H1 (cell line): ENCODE measurements around the gene ARHGEF40. TPM values are rescaled to one million over a fixed set of nuclear protein-coding genes. Genes with fewer than 3 reads are reported as not detected.

Experiments
- CTCF ChIA-PET: fragments of 300-600 bp; sonication (Branson Sonifier 250); formaldehyde crosslinking; loops from one replicate; lab custom pipeline; 2021; ENCODE audit not compliant: partially characterized antibody; lab: Charles Lee
- POLR2A ChIA-PET: fragments of 300-600 bp; sonication (Branson Sonifier 250); formaldehyde crosslinking; loops from one replicate; lab custom pipeline; 2021; ENCODE audit warnings: inconsistent platforms; ENCODE audit not compliant: partially characterized antibody; lab: Charles Lee
- DNase-seq, 2 experiments: peaks; one replicate each; pipeline versions ENCODE4 v3.0.0 to v3.0.0-alpha.2; 2010 to 2022; ENCODE audit warnings: low spot score in 2 of 2, low read depth in 1 of 2, mixed read lengths in 1 of 2
- FAIRE-seq: peaks from 2 replicates; lab custom pipeline; 2011; peaks lifted over from hg19 to GRCh38; lab: Jason Lieb, UNC
- H2AFZ ChIP-seq: 2 replicates; pipeline ENCODE4 v1.8.1; 2012; ENCODE audit warnings: low read length, inconsistent platforms
- H2AK5ac ChIP-seq: 2 replicates; pipeline ENCODE4 v1.6.1; 2013; ENCODE audit warnings: low read depth, low read length
- H2BK120ac ChIP-seq: replicated peaks from 2 replicates; pipeline ENCODE3; 2013; ENCODE audit warnings: low read depth, low read length, inconsistent platforms
- H2BK12ac ChIP-seq: 2 replicates; pipeline ENCODE4 v1.6.1; 2013; ENCODE audit warnings: low read depth, low read length
- H2BK15ac ChIP-seq: 2 replicates; pipeline ENCODE4 v1.6.1; 2013; ENCODE audit warnings: low read length
- H2BK20ac ChIP-seq: 2 replicates; pipeline ENCODE4 v1.6.1; 2013; ENCODE audit warnings: low read length
- H2BK5ac ChIP-seq: 2 replicates; pipeline ENCODE4 v1.6.1; 2013; ENCODE audit warnings: low read depth, low read length
- H3K14ac ChIP-seq: 2 replicates; pipeline ENCODE4 v1.6.1; 2013; ENCODE audit warnings: inconsistent platforms; ENCODE audit not compliant: insufficient read length
- H3K18ac ChIP-seq: 2 replicates; pipeline ENCODE4 v1.6.1; 2013; ENCODE audit warnings: low read length; ENCODE audit errors: extremely low read depth
- H3K23ac ChIP-seq: 2 replicates; pipeline ENCODE4 v1.6.1; 2013; ENCODE audit warnings: inconsistent platforms; ENCODE audit not compliant: insufficient read length
- H3K23me2 ChIP-seq: 2 replicates; pipeline ENCODE4 v1.6.1; 2013; ENCODE audit warnings: low read depth, low read length
- H3K27ac ChIP-seq: 2 replicates; pipeline ENCODE4 v1.6.1; 2011; ENCODE audit warnings: low read depth, low read length, inconsistent platforms
- H3K27me3 ChIP-seq, 4 experiments: replicated peaks in 1 of 4; 1 replicate in 1 of 4; 2 replicates in 3 of 4; pipeline versions ENCODE4 v1.6.1 to v1.8.1; 2011 to 2013; ENCODE audit warnings: low read length in 3 of 4, mild to moderate bottlenecking in 3 of 4, inconsistent platforms in 2 of 4, mixed read lengths in 2 of 4, moderate library complexity in 1 of 4; ENCODE audit not compliant: control insufficient read depth in 3 of 4, insufficient read depth in 3 of 4; ENCODE audit errors: extremely low read depth in 1 of 4
- H3K36me3 ChIP-seq, 4 experiments: 2 replicates each; pipeline versions ENCODE4 v1.6.1 to v1.8.1; 2011 to 2013; ENCODE audit warnings: mild to moderate bottlenecking in 4 of 4, low read length in 3 of 4, moderate library complexity in 2 of 4, control low read depth in 1 of 4, inconsistent platforms in 1 of 4; ENCODE audit not compliant: insufficient read depth in 4 of 4, control insufficient read depth in 2 of 4
- H3K4ac ChIP-seq: replicated peaks from 2 replicates; pipeline ENCODE3; 2013; ENCODE audit warnings: low read length, low read depth, mixed read lengths, inconsistent platforms; ENCODE audit not compliant: insufficient read length
- H3K4me1 ChIP-seq, 4 experiments: replicated peaks in 1 of 4; 1 replicate in 1 of 4; 2 replicates in 3 of 4; pipeline versions ENCODE4 v1.6.1 to v1.8.1; 2011 to 2013; ENCODE audit warnings: low read length in 3 of 4, inconsistent platforms in 2 of 4, mixed read lengths in 1 of 4; ENCODE audit not compliant: insufficient read depth in 4 of 4, control insufficient read depth in 3 of 4
- H3K4me2 ChIP-seq, 2 experiments: 2 replicates each; pipeline versions ENCODE4 v1.6.1 to v1.8.1; 2011 to 2013; ENCODE audit warnings: low read depth in 2 of 2, low read length in 2 of 2, control low read depth in 1 of 2, inconsistent platforms in 1 of 2, mild to moderate bottlenecking in 1 of 2; ENCODE audit not compliant: insufficient read depth in 1 of 2
- H3K4me3 ChIP-seq, 4 experiments: fragments of 200-600, 300-600 bp in 1 of 4; sonication (generic), shearing (Covaris generic), sonication (Bioruptor Twin) in 1 of 4; 2 replicates each; pipeline versions ENCODE4 v1.5.1 to v1.8.1; 2011 to 2016; ENCODE audit warnings: low read length in 4 of 4, low read depth in 3 of 4, control low read depth in 2 of 4, inconsistent platforms in 2 of 4, mild to moderate bottlenecking in 2 of 4, mixed read lengths in 1 of 4, moderate library complexity in 1 of 4; ENCODE audit not compliant: insufficient read depth in 2 of 4; ENCODE audit errors: extremely low read depth in 1 of 4
- H3K56ac ChIP-seq: replicated peaks from 2 replicates; pipeline ENCODE3; 2013; ENCODE audit warnings: low read depth, mild to moderate bottlenecking, mixed read lengths, low read length, inconsistent platforms; ENCODE audit not compliant: insufficient read length
- H3K79me1 ChIP-seq: 2 replicates; pipeline ENCODE4 v1.6.1; 2013; ENCODE audit warnings: low read depth, low read length, control low read depth
- H3K79me2 ChIP-seq, 2 experiments: 2 replicates each; pipeline versions ENCODE4 v1.6.1 to v1.8.1; 2012 to 2013; ENCODE audit warnings: low read length in 2 of 2, mild to moderate bottlenecking in 2 of 2, inconsistent platforms in 1 of 2; ENCODE audit not compliant: insufficient read depth in 2 of 2, control insufficient read depth in 1 of 2
- H3K9ac ChIP-seq, 4 experiments: replicated peaks in 1 of 4; 1 replicate in 1 of 4; 2 replicates in 3 of 4; pipeline versions ENCODE4 v1.6.1 to v1.8.1; 2011 to 2013; ENCODE audit warnings: low read depth in 3 of 4, low read length in 3 of 4, control low read depth in 2 of 4, mild to moderate bottlenecking in 2 of 4, moderate library complexity in 2 of 4, inconsistent platforms in 1 of 4; ENCODE audit errors: extremely low read depth in 1 of 4
- H3K9me3 ChIP-seq, 2 experiments: 2 replicates each; pipeline versions ENCODE4 v1.6.1 to v1.8.1; 2012 to 2013; ENCODE audit warnings: mild to moderate bottlenecking in 2 of 2, moderate library complexity in 2 of 2, control low read depth in 1 of 2, inconsistent platforms in 1 of 2, low read depth in 1 of 2, low read length in 1 of 2, mixed read lengths in 1 of 2; ENCODE audit not compliant: insufficient read depth in 2 of 2
- H4K20me1 ChIP-seq, 2 experiments: replicated peaks in 1 of 2; 2 replicates each; pipeline versions ENCODE3 to v1.8.1; 2011 to 2013; ENCODE audit warnings: inconsistent platforms in 2 of 2, low read length in 2 of 2, mild to moderate bottlenecking in 1 of 2; ENCODE audit not compliant: insufficient read depth in 2 of 2, control insufficient read depth in 1 of 2
- H4K5ac ChIP-seq: 2 replicates; pipeline ENCODE4 v1.6.1; 2013; ENCODE audit warnings: low read length, low read depth, mixed read lengths, inconsistent platforms; ENCODE audit not compliant: insufficient read length
- H4K8ac ChIP-seq: 2 replicates; pipeline ENCODE4 v1.8.0; 2013; ENCODE audit warnings: mild to moderate bottlenecking, moderate library complexity, low read length, inconsistent platforms; ENCODE audit not compliant: insufficient read depth; ENCODE audit errors: extremely low read depth
- H4K91ac ChIP-seq: replicated peaks from 2 replicates; pipeline ENCODE3; 2013; ENCODE audit warnings: low read length, mixed read lengths, inconsistent platforms; ENCODE audit not compliant: insufficient read length
- ATF2 ChIP-seq: IDR thresholded peaks from 2 replicates; pipeline ENCODE4 v1.6.1; 2012; ENCODE audit warnings: low read length, inconsistent platforms
- CBX8 ChIP-seq: fragments of 300-800, 300-1000 bp; sonication (generic); IDR thresholded peaks from 2 replicates; pipeline ENCODE4 v1.7.1; 2016; ENCODE audit warnings: low read depth, low read length, borderline replicate concordance
- EGR1 ChIP-seq: IDR thresholded peaks from 2 replicates; pipeline ENCODE4 v1.6.1; 2011; ENCODE audit warnings: low read depth, low read length, borderline replicate concordance
- HDAC2 ChIP-seq, 2 experiments: fragments of 300-600 bp in 1 of 2; sonication (generic) in 1 of 2; IDR thresholded peaks; 2 replicates each; pipeline ENCODE4 v1.6.1; 2011 to 2012; ENCODE audit warnings: low read depth in 2 of 2, low read length in 2 of 2, mild to moderate bottlenecking in 2 of 2, moderate library complexity in 2 of 2, borderline replicate concordance in 1 of 2, inconsistent platforms in 1 of 2
- MAFK ChIP-seq: IDR thresholded peaks from 2 replicates; pipeline ENCODE4 v1.6.1; 2012; ENCODE audit warnings: low read depth, mild to moderate bottlenecking, improper control_type of control experiment, low read length
- NRF1 ChIP-seq: IDR thresholded peaks from 2 replicates; pipeline ENCODE4 v1.6.1; 2011; ENCODE audit warnings: mild to moderate bottlenecking, low read depth, low read length, improper control_type of control experiment
- SIRT6 ChIP-seq: IDR thresholded peaks from one replicate; pipeline ENCODE4 v1.7.1; 2012; ENCODE audit warnings: low read length, inconsistent platforms
- SP1 ChIP-seq: IDR thresholded peaks from 2 replicates; pipeline ENCODE4 v1.6.1; 2011; ENCODE audit warnings: low read depth, low read length
- WGBS, 2 experiments: shearing (Covaris generic) in 1 of 2; methylation state at CpG; one replicate each; pipeline versions ENCODE4 v1.1.6 to v1.1.7; 2013 to 2015; ENCODE audit warnings: low lambda C conversion rate in 2 of 2, mixed read lengths in 2 of 2, inconsistent platforms in 1 of 2, low coverage in 1 of 2, missing lambda C conversion rate in 1 of 2; ENCODE audit not compliant: insufficient replicate concordance in 2 of 2, insufficient coverage in 1 of 2, insufficient read length in 1 of 2; ENCODE audit errors: extremely low coverage in 1 of 2, missing lambda C conversion rate in 1 of 2; 5-methylcytosine and 5-hydroxymethylcytosine counted together
- polyA plus RNA-seq, 7 experiments: library from polyadenylated mRNA; depleted of rRNA in 3 of 7; stranded (reverse) in 5 of 7; unstranded in 2 of 7; fragments of >200 nt in 5 of 7; fragments of 200-250 nt in 2 of 7; gene quantifications; 1 replicate in 5 of 7; 2 replicates in 1 of 7; 4 replicates in 1 of 7; pipeline versions ENCODE4 v1.2.1 to v1.2.3, GENCODE V29; 2011 to 2013; ENCODE audit warnings: missing spikeins in 2 of 7, mixed read lengths in 2 of 7
- total RNA-seq: library from RNA; stranded (reverse); fragmentation: NEBNext Ultra II Directional; extraction: Animal tissue kit (Norgen Biotek cat#: 25700); gene quantifications from 2 replicates; pipeline ENCODE4 v1.2.1, GENCODE V29; 2021
- TF ChIP-seq, protein P1 (sequence below), 3 experiments: IDR thresholded peaks; 1 replicate in 2 of 3; 2 replicates in 1 of 3; pipeline versions ENCODE4 v1.5.1 to v1.6.1; 2011; ENCODE audit warnings: low read length in 3 of 3, mild to moderate bottlenecking in 3 of 3, inconsistent platforms in 2 of 3, low read depth in 1 of 3, moderate library complexity in 1 of 3; ENCODE audit not compliant: insufficient read depth in 1 of 3; ENCODE audit errors: control extremely low read depth in 1 of 3

ARHGEF40 gene
- total and polyA plus RNA-seq, 2 of the 8 experiments (the other 6 are each of a cell fraction or from before 2014, with no cell fraction given) = 53.1 to 101 TPM

DNA sequence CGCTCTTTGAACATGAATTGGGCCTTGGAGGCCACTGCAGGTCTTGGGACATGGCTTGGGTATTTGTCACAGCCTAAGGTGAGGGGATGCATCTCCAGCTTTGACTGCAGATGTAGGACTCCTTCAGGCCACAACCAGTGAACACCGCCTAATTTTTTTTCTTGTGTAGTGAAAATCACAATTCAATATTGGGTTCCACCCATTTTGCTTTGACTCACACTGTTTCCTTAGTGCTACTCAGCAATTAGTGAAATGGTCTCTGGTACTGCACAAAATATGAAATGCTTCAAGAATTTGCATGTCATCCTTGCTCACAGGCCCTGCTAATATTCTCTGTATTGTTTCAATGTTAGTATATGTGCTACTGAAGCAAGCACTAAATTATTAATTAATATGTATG, 43.3 kb downstream of the ARHGEF40 start:
- no peak overlapping the region for H3K14ac ChIP-seq
- CTCF ChIA-PET = interaction anchor here (1.4 kb wide), 1 partner anchor 8 kb away, joined by 6 read pairs; no protein-coding TSS in a partner anchor
- H3K56ac ChIP-seq = no peak overlapping the region
- peaks cover 0 to 4% (median 0%) of the 10 kb centered on the region in 4 experiments; a peak in 1 of 7 replicates for H3K4me1 ChIP-seq
- H4K5ac ChIP-seq = no peak overlapping the region
- no peak overlapping the region for H2BK15ac ChIP-seq
- no peak overlapping the region for H2BK20ac ChIP-seq
- no peaks in the 10 kb centered on the region for H3K79me1 ChIP-seq
- no peak overlapping the region for H3K4me3 ChIP-seq
- FAIRE-seq (no peak), DNase-seq (no peak)
- no peak overlapping the region for H3K23ac ChIP-seq
- POLR2A ChIA-PET = interaction anchor here (0.6 to 1.6 kb wide), 2 partner anchors 21 to 24 kb away, joined by 3 to 5 read pairs; no protein-coding TSS in a partner anchor
- H2BK120ac ChIP-seq = no peak overlapping the region
- no peak overlapping the region for H3K27ac ChIP-seq
- no peak overlapping the region for H2BK5ac ChIP-seq
- H3K18ac ChIP-seq = no peak overlapping the region
- no peaks in the 10 kb centered on the region for H4K20me1 ChIP-seq
- H3K79me2 ChIP-seq = no peaks in the 10 kb centered on the region
- H3K27me3 ChIP-seq = no peaks in the 10 kb centered on the region
- H3K4ac ChIP-seq = no peak overlapping the region
- no peaks in the 10 kb centered on the region for H3K36me3 ChIP-seq
- H2AK5ac ChIP-seq = no peak overlapping the region
- WGBS, 2 experiments = 86% methylated on average over 2 of the region's 2 CpGs; no CpG with 5 or more reads in 1 of the 2 experiments
- H3K9ac ChIP-seq = no peak overlapping the region
- no peak overlapping the region for H4K91ac ChIP-seq
- no peak overlapping the region for H4K8ac ChIP-seq
- H3K9me3 ChIP-seq = no peaks in the 10 kb centered on the region
- no peak overlapping the region for H2BK12ac ChIP-seq
- H3K4me2 ChIP-seq = no peak overlapping the region
- H3K23me2 ChIP-seq = no peaks in the 10 kb centered on the region
- H2AFZ ChIP-seq = no peak overlapping the region
- TF ChIP-seq HDAC2 (IDR thresholded peaks at IDR 0.05; ENCODE audit: borderline replicate concordance in 1 of 2, low read depth in 2 of 2, low read length in 2 of 2) (no peak), EGR1 (no peak), SIRT6 (no peak), SP1 (no peak), MAFK (no peak), ATF2 (no peak), NRF1 (no peak), CBX8 (no peak)
- TF ChIP-seq, protein P1, sequence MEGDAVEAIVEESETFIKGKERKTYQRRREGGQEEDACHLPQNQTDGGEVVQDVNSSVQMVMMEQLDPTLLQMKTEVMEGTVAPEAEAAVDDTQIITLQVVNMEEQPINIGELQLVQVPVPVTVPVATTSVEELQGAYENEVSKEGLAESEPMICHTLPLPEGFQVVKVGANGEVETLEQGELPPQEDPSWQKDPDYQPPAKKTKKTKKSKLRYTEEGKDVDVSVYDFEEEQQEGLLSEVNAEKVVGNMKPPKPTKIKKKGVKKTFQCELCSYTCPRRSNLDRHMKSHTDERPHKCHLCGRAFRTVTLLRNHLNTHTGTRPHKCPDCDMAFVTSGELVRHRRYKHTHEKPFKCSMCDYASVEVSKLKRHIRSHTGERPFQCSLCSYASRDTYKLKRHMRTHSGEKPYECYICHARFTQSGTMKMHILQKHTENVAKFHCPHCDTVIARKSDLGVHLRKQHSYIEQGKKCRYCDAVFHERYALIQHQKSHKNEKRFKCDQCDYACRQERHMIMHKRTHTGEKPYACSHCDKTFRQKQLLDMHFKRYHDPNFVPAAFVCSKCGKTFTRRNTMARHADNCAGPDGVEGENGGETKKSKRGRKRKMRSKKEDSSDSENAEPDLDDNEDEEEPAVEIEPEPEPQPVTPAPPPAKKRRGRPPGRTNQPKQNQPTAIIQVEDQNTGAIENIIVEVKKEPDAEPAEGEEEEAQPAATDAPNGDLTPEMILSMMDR (IDR thresholded peaks at IDR 0.05; ENCODE audit: control extremely low read depth in 1 of 3, insufficient read depth in 1 of 3, low read depth in 1 of 3, low read length in 3 of 3) = no peak
